SK-N-SH (cell line): ENCODE data around the gene SH3PXD2B. TPM values are rescaled to one million over a fixed set of nuclear protein-coding genes. Genes with fewer than 3 reads are reported as not detected.
"Not testable (repeated sequence)": the region's sequence is repeated elsewhere in the genome, so short reads cannot be mapped to it uniquely, and the experiment has no call there.

Source experiments
- CTCF ChIA-PET: fragments of 300-600, 350-600 bp; formaldehyde crosslinking; extraction: SDS; loops from one replicate; lab custom pipeline; 2021; lab: Yijun Ruan, JAX
- POLR2A ChIA-PET: fragments of 350-600 bp; sonication (Branson Sonifier 250); formaldehyde crosslinking; extraction: SDS; loops from one replicate; lab custom pipeline; 2020; ENCODE audit warnings: antibody characterized with exemption, inconsistent platforms; lab: Yijun Ruan, JAX
- DNase-seq: peaks from one replicate; pipeline ENCODE4 v3.0.0; 2012
- H2AFZ ChIP-seq: fragments of 200-600 bp; sonication (generic); 2 replicates; pipeline ENCODE4 v1.8.1; 2016; ENCODE audit warnings: antibody characterized with exemption, mild to moderate bottlenecking, low read depth
- H3F3A ChIP-seq: fragments of 200-600 bp; sonication (generic); replicated peaks from 2 replicates; pipeline ENCODE3; 2016; ENCODE audit warnings: antibody characterized with exemption, mild to moderate bottlenecking; ENCODE audit not compliant: insufficient read depth
- H3K27ac ChIP-seq, 2 experiments: fragments of 200-500 bp in 1 of 2; fragments of 200-600 bp in 1 of 2; sonication (Bioruptor generic) in 1 of 2; sonication (generic), shearing (Covaris generic) in 1 of 2; 2 replicates each; pipeline versions ENCODE4 v1.5.1 to v1.6.1; 2014 to 2016; ENCODE audit warnings: low read depth in 2 of 2, inconsistent platforms in 1 of 2, low read length in 1 of 2, mild to moderate bottlenecking in 1 of 2, mixed read lengths in 1 of 2
- H3K27me3 ChIP-seq: fragments of 200-600 bp; sonication (generic), shearing (Covaris generic); 2 replicates; pipeline ENCODE4 v1.6.1; 2016; ENCODE audit warnings: mixed run types; ENCODE audit not compliant: insufficient read depth
- H3K36me3 ChIP-seq, 2 experiments: fragments of 200-500 bp in 1 of 2; fragments of 200-600 bp in 1 of 2; sonication (Bioruptor generic) in 1 of 2; sonication (generic) in 1 of 2; replicated peaks in 1 of 2; 2 replicates each; pipeline versions ENCODE3 to v1.5.1; 2014 to 2016; ENCODE audit warnings: low read length in 1 of 2, mild to moderate bottlenecking in 1 of 2; ENCODE audit not compliant: insufficient read depth in 2 of 2, control insufficient read depth in 1 of 2
- H3K4me1 ChIP-seq, 2 experiments: fragments of 200-500 bp in 1 of 2; fragments of 200-600 bp in 1 of 2; sonication (Bioruptor generic) in 1 of 2; sonication (generic), shearing (Covaris generic) in 1 of 2; 2 replicates each; pipeline versions ENCODE4 v1.5.1 to v1.6.1; 2014 to 2016; ENCODE audit warnings: low read depth in 1 of 2, low read length in 1 of 2, mixed run types in 1 of 2; ENCODE audit not compliant: insufficient read depth in 2 of 2, control insufficient read depth in 1 of 2
- H3K4me2 ChIP-seq: fragments of 200-600 bp; sonication (generic), shearing (Covaris generic); 2 replicates; pipeline ENCODE4 v1.6.1; 2017; ENCODE audit warnings: mixed run types
- H3K4me3 ChIP-seq, 2 experiments: fragments of 200-500 bp in 1 of 2; fragments of 200-600 bp in 1 of 2; sonication (Bioruptor generic) in 1 of 2; sonication (generic), shearing (Covaris generic) in 1 of 2; 2 replicates each; pipeline versions ENCODE4 v1.5.1 to v1.8.1; 2014 to 2016; ENCODE audit warnings: low read depth in 2 of 2, inconsistent platforms in 1 of 2, low read length in 1 of 2, mild to moderate bottlenecking in 1 of 2, mixed read lengths in 1 of 2, moderate library complexity in 1 of 2
- H3K79me2 ChIP-seq: fragments of 200-600 bp; sonication (generic); 2 replicates; pipeline ENCODE4 v1.8.1; 2017; ENCODE audit warnings: mild to moderate bottlenecking; ENCODE audit not compliant: insufficient read depth
- H3K9ac ChIP-seq: fragments of 200-600 bp; sonication (generic); 2 replicates; pipeline ENCODE4 v1.6.1; 2017; ENCODE audit warnings: mixed run types
- H3K9me2 ChIP-seq: fragments of 200-600 bp; sonication (generic); 2 replicates; pipeline ENCODE4 v1.6.1; 2017; ENCODE audit warnings: mixed run types
- H3K9me3 ChIP-seq: fragments of 200-600 bp; sonication (generic); 2 replicates; pipeline ENCODE4 v1.6.1; 2017; ENCODE audit warnings: mixed run types, mild to moderate bottlenecking, moderate library complexity
- H4K20me1 ChIP-seq: fragments of 200-600 bp; sonication (generic); 2 replicates; pipeline ENCODE4 v1.6.1; 2017; ENCODE audit warnings: mild to moderate bottlenecking, mixed run types; ENCODE audit not compliant: insufficient read depth
- EP300 ChIP-seq, 2 experiments: IDR thresholded peaks; 2 replicates each; pipeline versions ENCODE4 v1.4.0 to v1.6.1; 2012; ENCODE audit warnings: borderline replicate concordance in 1 of 2, low read depth in 1 of 2, low read length in 1 of 2
- EZH2phosphoT487 ChIP-seq: fragments of 200-600 bp; sonication (generic); IDR thresholded peaks from 2 replicates; pipeline ENCODE4 v1.6.1; 2017; ENCODE audit warnings: low read depth, mixed run types, mild to moderate bottlenecking, antibody characterized with exemption, moderate library complexity, borderline replicate concordance
- FOXM1 ChIP-seq: IDR thresholded peaks from 2 replicates; pipeline ENCODE4 v1.4.0; 2012; ENCODE audit warnings: low read depth, mild to moderate bottlenecking
- GABPA ChIP-seq: IDR thresholded peaks from 2 replicates; pipeline ENCODE4 v1.4.0; 2012; ENCODE audit warnings: low read depth, mild to moderate bottlenecking
- JUND ChIP-seq: IDR thresholded peaks from 2 replicates; pipeline ENCODE4 v1.4.0; 2012
- MEF2A ChIP-seq: IDR thresholded peaks from 2 replicates; pipeline ENCODE4 v1.4.0; 2012; ENCODE audit warnings: low read depth, borderline replicate concordance
- MXI1 ChIP-seq: IDR thresholded peaks from 2 replicates; pipeline ENCODE4 v1.6.1; 2012; ENCODE audit warnings: mild to moderate bottlenecking, low read depth, low read length, improper control_type of control experiment
- NFIC ChIP-seq: IDR thresholded peaks from 2 replicates; pipeline ENCODE4 v1.4.0; 2012; ENCODE audit warnings: borderline replicate concordance
- PBX3 ChIP-seq: IDR thresholded peaks from 2 replicates; pipeline ENCODE4; 2012
- POLR2AphosphoS5 ChIP-seq: IDR thresholded peaks from 2 replicates; pipeline ENCODE4 v1.6.1; 2012; ENCODE audit warnings: low read depth, low read length
- RAD21 ChIP-seq: IDR thresholded peaks from 2 replicates; pipeline ENCODE4 v1.6.1; 2012; ENCODE audit warnings: mild to moderate bottlenecking, low read length
- RCOR1 ChIP-seq: fragments of 150-350 bp; IDR thresholded peaks from 2 replicates; pipeline ENCODE4 v1.6.1; 2017; ENCODE audit warnings: antibody characterized with exemption, low read length
- RXRA ChIP-seq: IDR thresholded peaks from 2 replicates; pipeline ENCODE4 v1.4.0; 2012; ENCODE audit warnings: low read depth, mild to moderate bottlenecking, borderline replicate concordance
- TAF1 ChIP-seq: IDR thresholded peaks from 2 replicates; pipeline ENCODE4 v1.6.1; 2012; ENCODE audit warnings: low read depth, mild to moderate bottlenecking, low read length, moderate library complexity, borderline replicate concordance
- TCF12 ChIP-seq: IDR thresholded peaks from 2 replicates; pipeline ENCODE4 v1.4.0; 2012
- TEAD4 ChIP-seq: IDR thresholded peaks from 2 replicates; pipeline ENCODE4 v1.4.0; 2012; ENCODE audit warnings: mild to moderate bottlenecking, borderline replicate concordance; ENCODE audit not compliant: insufficient read depth
- YY1 ChIP-seq: IDR thresholded peaks from 2 replicates; pipeline ENCODE4 v1.4.0; 2012; ENCODE audit warnings: low read depth, mild to moderate bottlenecking
- ZBTB33 ChIP-seq: IDR thresholded peaks from 2 replicates; pipeline ENCODE4 v1.4.0; 2012; ENCODE audit warnings: low read depth, borderline replicate concordance
- WGBS: methylation state at CpG from one replicate; pipeline ENCODE4 v1.1.6; 2017; ENCODE audit warnings: low lambda C conversion rate; 5-methylcytosine and 5-hydroxymethylcytosine counted together
- polyA plus RNA-seq, 3 experiments: library from polyadenylated mRNA; depleted of rRNA; stranded (reverse); fragments of >200 nt; gene quantifications; 2 replicates each; pipeline ENCODE4 v1.2.3, GENCODE V29; 2012

Gene SH3PXD2B
- polyA plus RNA-seq, 1 of the 3 experiments (the other 2 are of a cell fraction) = 15.0 TPM

- no peak for DNase-seq
- Histone ChIP-seq H3K27me3 (no peaks in the 10 kb centered on the region), H3K9ac (no peak overlapping the region), H3K79me2 (no peaks in the 10 kb centered on the region; the same call in none of the 2 replicates)
- TF ChIP-seq RCOR1 (no peak), TEAD4 (no peak), EZH2phosphoT487 (no peak), EP300 (IDR thresholded peaks at IDR 0.05; ENCODE audit: borderline replicate concordance in 1 of 2, low read depth in 1 of 2, low read length in 1 of 2) (no peak), JUND (no peak), MXI1 (no peak), FOXM1 (no peak), TCF12 (no peak), POLR2AphosphoS5 (no peak), RXRA (no peak), TAF1 (no peak), RAD21 (no peak), GABPA (no peak), PBX3 (no peak), MEF2A (no peak), ZBTB33 (no peak), NFIC (no peak), YY1 (no peak)
- TF ChIP-seq, all 33 proteins: peak for 0
- Histone ChIP-seq H3F3A (no peaks in the 10 kb centered on the region), H3K36me3 (peaks cover 16 to 45% of the 10 kb centered on the region in 2 experiments), H3K9me3 (no peaks in the 10 kb centered on the region), H2AFZ (no peak overlapping the region), H3K4me1 (no peaks in the 10 kb centered on the region), H3K4me3 (no peak overlapping the region), H3K9me2 (no peaks in the 10 kb centered on the region), H3K27ac (no peak overlapping the region), H4K20me1 (no peaks in the 10 kb centered on the region), H3K4me2 (no peak overlapping the region)
- ChIA-PET CTCF (no interaction called here), POLR2A (no interaction called here)
- 86% methylated on average over 6 of the region's 6 CpGs for WGBS
Measured at GRCh38 chr5:172399336-172399735, 55.0 kb downstream of the SH3PXD2B start.

GRCh38 chr5:172398645-172399044 lies 55.7 kb downstream of the SH3PXD2B start:
- 92% methylated on average over 4 of the region's 4 CpGs for WGBS
- H3K4me2 ChIP-seq, H3K9me3 ChIP-seq, H3K27me3 ChIP-seq, H3K9ac ChIP-seq, H3K4me3 ChIP-seq, H3K27ac ChIP-seq, H3F3A ChIP-seq, CTCF ChIA-PET, DNase-seq, POLR2A ChIA-PET, H3K9me2 ChIP-seq, H2AFZ ChIP-seq, H4K20me1 ChIP-seq, H3K79me2 ChIP-seq, H3K4me1 ChIP-seq: not testable (repeated sequence)
- peaks cover 13 to 50% of the 10 kb centered on the region in 2 experiments for H3K36me3 ChIP-seq

- H3K9me3 ChIP-seq, DNase-seq, H3K4me2 ChIP-seq, CTCF ChIA-PET, H3F3A ChIP-seq, H3K9ac ChIP-seq, H3K79me2 ChIP-seq, H3K4me1 ChIP-seq, POLR2A ChIA-PET, H4K20me1 ChIP-seq, H3K27ac ChIP-seq, H2AFZ ChIP-seq, H3K9me2 ChIP-seq, H3K4me3 ChIP-seq, H3K27me3 ChIP-seq: not testable (repeated sequence)
- 97% methylated on average over 8 of the region's 8 CpGs for WGBS
- H3K36me3 ChIP-seq = peaks cover 17 to 49% of the 10 kb centered on the region in 2 experiments
Measured at GRCh38 chr5:172396994-172397393, 57.3 kb downstream of the SH3PXD2B start.
